ENCODE data around the gene BTBD2. TPM values are rescaled to one million over a fixed set of nuclear protein-coding genes. Genes with fewer than 3 reads are reported as not detected.

BTBD2 gene
- total RNA-seq, 1 donor from 2014 or later, result 34.9 TPM

- DNase-seq (ENCODE audit: low read depth in 2 of 2), result peak; percentile 88 to 95
These were observed 35.7 kb upstream of the BTBD2 start, which contains the start of gene MKNK2 for GRCh38 chr19:2050991-2051772. Gene MKNK2 (minus strand): TSS chr19:2051244. CDS start chr19:2050851, 393 bp downstream.

DNA sequence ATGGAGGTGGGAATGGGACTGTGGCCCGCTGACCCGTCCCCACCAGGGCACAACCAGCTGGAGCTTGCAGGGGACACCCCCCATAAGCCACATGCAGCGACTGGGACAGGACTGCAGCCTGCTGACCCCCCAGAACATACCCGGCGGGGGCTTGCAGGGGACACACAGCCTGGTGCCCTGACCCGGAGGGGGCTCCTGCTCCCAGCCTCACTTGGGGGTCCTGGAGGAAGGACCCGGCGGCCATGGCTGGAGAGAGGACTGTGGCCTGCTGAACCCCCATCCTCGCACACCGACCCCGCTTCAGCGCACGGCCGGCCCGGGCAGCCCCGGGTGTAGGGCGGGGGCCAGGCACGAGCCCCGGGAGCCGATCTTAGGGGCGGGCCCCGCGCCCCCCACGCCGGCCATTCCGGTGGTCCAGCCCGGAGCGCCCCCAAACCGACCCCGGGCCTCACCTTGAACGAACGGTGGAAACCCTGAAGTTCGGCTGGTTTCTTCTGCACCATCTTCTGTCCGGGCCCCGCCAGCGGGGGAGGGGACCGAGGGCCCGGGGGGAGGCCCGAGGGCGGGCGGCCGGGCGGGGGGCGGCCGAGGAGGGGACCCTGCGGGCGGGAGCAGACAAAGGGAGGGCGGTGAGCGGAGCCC is 35.0 kb upstream of the BTBD2 start:
- no peak for DNase-seq (ENCODE audit: low read depth in 2 of 2)

DNA sequence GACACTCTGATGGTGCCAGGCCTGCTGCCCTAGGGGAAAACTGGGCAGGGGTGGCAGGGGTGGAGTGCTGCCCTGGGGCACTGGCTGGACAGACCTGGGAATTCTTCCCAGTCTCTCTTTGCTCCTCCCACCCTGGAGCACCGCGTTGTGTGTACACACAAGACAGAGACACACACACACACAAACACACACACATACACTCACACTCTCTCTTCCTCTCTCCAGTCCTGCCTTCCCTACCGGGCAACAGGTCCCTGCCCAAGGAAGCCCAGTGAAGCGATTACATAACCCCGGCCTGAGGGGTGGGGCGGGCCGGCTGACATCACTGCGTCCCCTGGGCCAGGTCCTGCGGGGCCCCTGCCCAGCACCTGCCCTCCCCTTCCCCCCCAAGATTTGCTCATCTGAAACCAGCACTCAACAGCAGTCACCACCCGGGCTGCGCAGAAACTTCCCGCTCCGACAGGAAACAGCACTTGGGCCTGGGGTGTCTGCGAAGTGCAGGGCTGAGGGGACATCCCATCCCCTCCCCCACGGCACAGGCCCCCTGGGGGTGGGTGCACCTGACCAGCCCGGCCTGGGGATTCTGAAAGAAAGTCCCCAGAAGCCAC is 34.3 kb upstream of the BTBD2 start:
- DNase-seq (ENCODE audit: low read depth in 2 of 2), result peak; percentile 62 to 70

GRCh38 chr19:2048959-2049740 is 33.6 kb upstream of the BTBD2 start:
- DNase-seq (ENCODE audit: low read depth in 2 of 2), result peak in 1 of 2 donors; percentile 36

- no peak for DNase-seq (ENCODE audit: low read depth in 2 of 2)
These were observed 32.8 kb upstream of the BTBD2 start for GRCh38 chr19:2048104-2048958.

- peak; percentile 55 to 74 for DNase-seq (ENCODE audit: low read depth in 2 of 2)
These were observed 32.1 kb upstream of the BTBD2 start for GRCh38 chr19:2047449-2048103.

GRCh38 chr19:2047076-2047448 is 31.5 kb upstream of the BTBD2 start:
- no peak for DNase-seq (ENCODE audit: low read depth in 2 of 2)

DNA sequence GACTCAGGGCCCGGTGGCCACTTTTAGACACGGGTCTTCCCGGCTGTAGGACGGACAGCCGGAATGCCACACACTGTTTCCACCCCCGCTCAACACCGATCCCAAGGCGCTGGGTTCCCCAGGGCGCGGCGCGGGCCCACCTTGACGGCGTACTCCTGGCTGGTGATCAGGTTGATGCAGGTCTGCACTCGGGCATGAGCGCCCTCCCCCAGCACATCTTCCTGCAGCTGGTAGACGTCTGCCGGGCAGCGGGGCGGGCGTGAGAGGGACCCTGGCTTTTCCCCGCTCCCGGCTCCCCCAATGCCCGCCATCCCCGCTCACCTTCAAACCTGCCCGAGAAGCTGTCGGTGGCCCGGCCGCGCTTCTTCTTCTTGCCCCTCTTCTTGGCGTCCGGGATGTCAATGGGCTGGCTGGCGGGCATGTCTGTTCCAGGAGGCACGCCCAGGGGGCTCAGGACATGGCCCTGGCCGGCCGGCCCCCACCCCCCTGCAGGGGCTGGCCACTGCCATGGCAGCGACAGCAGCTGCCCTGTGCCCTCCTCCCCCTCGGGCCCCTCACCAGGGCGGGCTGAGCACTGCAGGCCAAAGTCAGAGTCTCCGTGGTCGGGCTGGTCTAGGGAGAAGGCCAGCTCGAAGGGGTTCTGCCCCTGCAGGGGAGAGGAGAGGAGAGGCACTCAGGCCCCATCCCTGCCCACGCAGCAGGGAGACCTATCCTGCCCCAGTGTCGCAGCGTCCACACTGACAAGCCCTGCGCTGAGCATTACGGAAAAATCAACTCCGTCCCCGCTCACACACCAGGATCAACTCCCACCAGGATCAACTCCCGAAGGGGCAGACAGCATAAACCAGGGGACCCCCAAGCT is 30.8 kb upstream of the BTBD2 start:
- DNase-seq (ENCODE audit: low read depth in 2 of 2), result no peak

- DNase-seq (ENCODE audit: low read depth in 2 of 2), result no peak
These were observed 30.1 kb upstream of the BTBD2 start for GRCh38 chr19:2045501-2046045.

- DNase-seq (ENCODE audit: low read depth in 2 of 2), result no peak
These were observed 29.4 kb upstream of the BTBD2 start for GRCh38 chr19:2044709-2045500.

- no peak for DNase-seq (ENCODE audit: low read depth in 2 of 2)
These were observed 28.6 kb upstream of the BTBD2 start for GRCh38 chr19:2043961-2044708.

- DNase-seq (ENCODE audit: low read depth in 2 of 2), result no peak
These were observed 27.7 kb upstream of the BTBD2 start for GRCh38 chr19:2043251-2043641.

GRCh38 chr19:2042485-2043250 is 27.2 kb upstream of the BTBD2 start:
- DNase-seq (ENCODE audit: low read depth in 2 of 2), result no peak

DNA sequence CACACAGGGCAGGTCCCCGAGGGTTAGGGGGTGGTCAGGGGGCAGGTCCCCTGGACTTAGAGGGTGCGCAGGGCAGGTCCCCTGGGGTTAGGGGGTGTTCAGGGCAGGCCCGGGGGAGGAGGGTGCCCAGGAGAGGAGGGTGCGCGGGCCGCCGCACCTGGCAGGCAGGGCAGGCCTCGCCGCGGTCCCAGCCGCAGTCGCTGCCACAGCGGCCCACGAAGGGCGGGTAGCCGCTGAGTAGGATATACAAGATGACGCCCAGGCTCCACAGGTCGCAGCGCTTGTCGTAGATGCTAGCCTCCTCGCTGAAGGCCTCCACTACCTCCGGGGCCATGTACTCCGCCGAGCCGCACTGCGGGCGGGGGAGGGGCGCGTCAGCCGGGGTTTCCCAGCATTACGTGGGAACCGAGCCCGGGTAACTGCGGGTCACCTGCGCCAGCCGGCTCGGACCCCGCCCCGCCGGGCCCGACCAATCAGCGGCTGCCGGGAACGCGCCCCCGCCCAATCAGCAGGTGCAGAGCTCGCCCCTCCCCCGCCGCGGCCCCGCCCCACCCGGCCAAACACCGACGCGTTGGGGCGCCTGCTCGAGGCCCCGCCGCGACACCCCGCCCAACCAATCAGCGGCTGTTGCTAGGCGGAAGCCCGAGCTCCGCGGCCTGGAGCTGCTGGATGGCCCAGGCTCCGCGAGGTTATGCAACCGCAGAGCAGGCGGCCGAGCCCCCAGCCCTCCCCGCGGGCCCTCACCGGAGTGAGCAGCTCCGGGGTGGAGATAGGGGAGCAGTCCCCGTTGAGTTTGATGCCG is 26.4 kb upstream of the BTBD2 start:
- peak; percentile 87 to 98 for DNase-seq (ENCODE audit: low read depth in 2 of 2)

- no peak for DNase-seq (ENCODE audit: low read depth in 2 of 2)
These were observed 25.8 kb upstream of the BTBD2 start for GRCh38 chr19:2041433-2041682.

Data from lung microvascular endothelial cell (primary cell).